A549 (cell line): Measurements from ENCODE around the gene ADGRF5. TPM values are rescaled to one million over a fixed set of nuclear protein-coding genes. Genes with fewer than 3 reads are reported as not detected.

Source experiments
- ATAC-seq, 2 experiments: fragments of 200-7000 bp in 1 of 2; fragments of >200 bp in 1 of 2; cut with Nextera tagmentation in 1 of 2; cut with Tn5 transposase in 1 of 2; 3 replicates each; pipeline versions ENCODE4 v1.8.0 to v1.9.1; 2018 to 2020; ENCODE audit warnings: mild to moderate bottlenecking in 1 of 2, moderate library complexity in 1 of 2
- CTCF ChIA-PET: fragments of 300-600 bp; sonication (Branson Sonifier 250); formaldehyde crosslinking; extraction: SDS; loops from one replicate; lab custom pipeline; 2021; ENCODE audit warnings: antibody characterized with exemption, inconsistent platforms; lab: Yijun Ruan, JAX
- POLR2A ChIA-PET: fragments of 350-600 bp; formaldehyde crosslinking; extraction: SDS; loops from one replicate; lab custom pipeline; 2021; ENCODE audit warnings: antibody characterized with exemption, inconsistent platforms; lab: Yijun Ruan, JAX
- DNase-seq, 2 experiments: peaks; one replicate each; pipeline versions ENCODE4 v3.0.0 to v3.0.0-alpha.2; 2011 to 2016; ENCODE audit warnings: low read depth in 1 of 2, low spot score in 1 of 2
- FAIRE-seq: peaks from 2 replicates; lab custom pipeline; 2011; peaks lifted over from hg19 to GRCh38; lab: Jason Lieb, UNC
- H3K27ac ChIP-seq, 2 experiments: fragments of >200 bp; sonication (Bioruptor Twin); formaldehyde crosslinking; 3 replicates each; pipeline ENCODE4 v1.5.1; 2016 to 2017
- H3K4me1 ChIP-seq: fragments of >200 bp; sonication (Bioruptor Twin); formaldehyde crosslinking; 3 replicates; pipeline ENCODE4 v1.6.1; 2016
- H3K4me2 ChIP-seq: fragments of >200 bp; sonication (Bioruptor Twin); formaldehyde crosslinking; 3 replicates; pipeline ENCODE4 v1.6.1; 2016
- H3K4me3 ChIP-seq: fragments of >200 bp; sonication (Bioruptor Twin); formaldehyde crosslinking; 3 replicates; pipeline ENCODE4 v1.5.1; 2016
- H3K9me3 ChIP-seq: fragments of >200 bp; sonication (Bioruptor Twin); formaldehyde crosslinking; 3 replicates; pipeline ENCODE4 v1.6.1; 2016
- CBX8 ChIP-seq: fragments of 200-600 bp; sonication (generic); IDR thresholded peaks from 2 replicates; pipeline ENCODE4 v1.6.1; 2016
- CEBPB ChIP-seq, 2 experiments: fragments of >200 bp in 1 of 2; sonication (Bioruptor Twin) in 1 of 2; formaldehyde crosslinking in 1 of 2; IDR thresholded peaks; 2 replicates each; pipeline ENCODE4 v1.6.1; 2012 to 2016
- CHD4 ChIP-seq: fragments of 200-600 bp; sonication (generic); IDR thresholded peaks from 2 replicates; pipeline ENCODE4 v1.6.1; 2016; ENCODE audit warnings: antibody characterized with exemption, mild to moderate bottlenecking, borderline replicate concordance
- ESRRA ChIP-seq: fragments of 150-350 bp; IDR thresholded peaks from 2 replicates; pipeline ENCODE4 v1.6.1; 2014; ENCODE audit warnings: mild to moderate bottlenecking, low read length, borderline replicate concordance
- FOSB ChIP-seq: fragments of 250-450 bp; sonication (Bioruptor Pico); IDR thresholded peaks from 2 replicates; pipeline ENCODE4 v1.5.0; 2020; ENCODE audit warnings: mild to moderate bottlenecking, moderate library complexity
- HDAC2 ChIP-seq: fragments of 200-600 bp; sonication (generic); IDR thresholded peaks from 2 replicates; pipeline ENCODE4 v1.6.1; 2016
- HOXB13 ChIP-seq: fragments of 250-450 bp; sonication (Bioruptor Pico); IDR thresholded peaks from 2 replicates; pipeline ENCODE4 v1.5.0; 2020; ENCODE audit warnings: low read depth, mild to moderate bottlenecking, moderate library complexity
- NFE2L2 ChIP-seq: fragments of 150-350 bp; conservative IDR thresholded peaks from 2 replicates; pipeline ENCODE4 v1.6.1; 2014; ENCODE audit warnings: low read length
- NR3C1 ChIP-seq: fragments of >200 bp; sonication (Bioruptor Twin); formaldehyde crosslinking; IDR thresholded peaks from 3 replicates; pipeline ENCODE4 v1.6.1; 2017
- PHF8 ChIP-seq: fragments of 200-600 bp; sonication (generic); IDR thresholded peaks from 2 replicates; pipeline ENCODE4 v1.6.1; 2016; ENCODE audit warnings: low read depth, mild to moderate bottlenecking, antibody characterized with exemption, moderate library complexity, borderline replicate concordance
- RAD21 ChIP-seq, 2 experiments: fragments of >200 bp in 1 of 2; sonication (Bioruptor Twin) in 1 of 2; formaldehyde crosslinking in 1 of 2; IDR thresholded peaks in 1 of 2; conservative IDR thresholded peaks in 1 of 2; 2 replicates in 1 of 2; 3 replicates in 1 of 2; pipeline ENCODE4 v1.6.1; 2012 to 2018; ENCODE audit warnings: inconsistent platforms in 1 of 2
- RARB ChIP-seq: fragments of 250-450 bp; sonication (Bioruptor Pico); IDR thresholded peaks from 2 replicates; pipeline ENCODE4 v1.8.0; 2021; ENCODE audit warnings: mild to moderate bottlenecking, moderate library complexity
- SMC3 ChIP-seq: fragments of >200 bp; sonication (Bioruptor Twin); formaldehyde crosslinking; IDR thresholded peaks from 3 replicates; pipeline ENCODE4 v1.6.1; 2018; ENCODE audit warnings: inconsistent platforms
- ZNF302 ChIP-seq: fragments of 250-450 bp; sonication (Bioruptor Pico); IDR thresholded peaks from 2 replicates; pipeline ENCODE4 v1.9.0; 2021; ENCODE audit warnings: inconsistent platforms, mild to moderate bottlenecking, moderate library complexity
- ZSCAN20 ChIP-seq: fragments of 250-450 bp; sonication (Bioruptor Pico); IDR thresholded peaks from 2 replicates; pipeline ENCODE4 v1.8.0; 2022; ENCODE audit warnings: mild to moderate bottlenecking, moderate library complexity
- WGBS: methylation state at CpG from one replicate; pipeline ENCODE4 v1.1.6; 2017; ENCODE audit errors: missing lambda C conversion rate; 5-methylcytosine and 5-hydroxymethylcytosine counted together
- polyA plus RNA-seq, 4 experiments: library from polyadenylated mRNA; depleted of rRNA in 3 of 4; stranded (reverse); fragments of >200 nt; fragmentation: RNase III in 1 of 4; extraction: RNeasy Plus Mini Kit Qiagen cat#74134 plus additional on column Dnase treatment in 1 of 4; gene quantifications; 2 replicates in 3 of 4; 3 replicates in 1 of 4; pipeline ENCODE4 v1.2.3, GENCODE V29; 2011 to 2017
- TF ChIP-seq, protein P1 (sequence below): fragments of 450-650 bp; IDR thresholded peaks from 2 replicates; pipeline ENCODE4 v1.6.1; 2014; ENCODE audit warnings: antibody characterized with exemption
- TF ChIP-seq, protein P2 (sequence below): fragments of 150-350 bp; IDR thresholded peaks from 2 replicates; pipeline ENCODE4 v1.6.1; 2014; ENCODE audit warnings: low read depth, mild to moderate bottlenecking, low read length
- TF ChIP-seq, protein P3 (sequence below): fragments of 200-600 bp; sonication (generic); IDR thresholded peaks from 2 replicates; pipeline ENCODE4 v1.6.1; 2016; ENCODE audit warnings: antibody characterized with exemption, mild to moderate bottlenecking, moderate library complexity
- TF ChIP-seq, protein P4 (sequence below): fragments of >200 bp; sonication (Bioruptor Twin); formaldehyde crosslinking; IDR thresholded peaks from 3 replicates; pipeline ENCODE4 v1.6.1; 2016

Gene ADGRF5
- polyA plus RNA-seq, 2 of the 4 experiments (the other 2 are of a cell fraction) = not detected

DNA sequence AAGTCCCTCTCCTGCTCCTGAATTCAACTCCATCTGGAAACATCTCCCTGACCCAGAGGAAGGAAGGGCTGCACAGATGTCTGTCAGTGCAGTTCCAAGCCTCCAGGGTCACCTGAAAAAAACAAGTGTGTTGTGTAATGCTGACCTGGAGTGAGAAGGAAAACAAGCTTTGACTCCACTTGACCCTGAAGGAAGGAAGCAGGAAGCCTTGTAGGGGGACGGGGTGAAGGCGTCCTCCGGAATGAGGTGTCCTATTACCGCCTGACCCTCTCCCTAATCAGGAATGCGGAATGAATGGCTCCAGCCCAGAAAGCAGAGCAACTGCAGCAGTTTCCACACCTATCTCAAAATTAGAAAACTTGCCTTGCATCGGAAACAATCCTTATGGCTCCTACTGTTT lies 13.9 kb upstream of the ADGRF5 start:
- ATAC-seq (no peak), DNase-seq (no peak), FAIRE-seq (no peak)
- H3K27ac ChIP-seq = no peak overlapping the region
- H3K4me1 ChIP-seq = peaks cover 12% of the 10 kb centered on the region; the same call in 2 of the 3 replicates
- no peak overlapping the region for H3K4me2 ChIP-seq
- no peaks in the 10 kb centered on the region for H3K9me3 ChIP-seq
- 77% methylated on average over 6 of the region's 6 CpGs for WGBS
- ChIA-PET CTCF (interaction anchor here (1.0 kb wide), 1 partner anchor 10 kb away, joined by 3 read pairs; no protein-coding TSS in a partner anchor), POLR2A (no interaction called here)
- no peak for TF ChIP-seq NR3C1
- TF ChIP-seq ZSCAN20 (CRISPR knock-in tag) = no peak
- TF ChIP-seq, protein P1, sequence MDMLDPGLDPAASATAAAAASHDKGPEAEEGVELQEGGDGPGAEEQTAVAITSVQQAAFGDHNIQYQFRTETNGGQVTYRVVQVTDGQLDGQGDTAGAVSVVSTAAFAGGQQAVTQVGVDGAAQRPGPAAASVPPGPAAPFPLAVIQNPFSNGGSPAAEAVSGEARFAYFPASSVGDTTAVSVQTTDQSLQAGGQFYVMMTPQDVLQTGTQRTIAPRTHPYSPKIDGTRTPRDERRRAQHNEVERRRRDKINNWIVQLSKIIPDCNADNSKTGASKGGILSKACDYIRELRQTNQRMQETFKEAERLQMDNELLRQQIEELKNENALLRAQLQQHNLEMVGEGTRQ = no peak
- TF ChIP-seq HDAC2 = no peak
- no peak for TF ChIP-seq PHF8
- no peak for TF ChIP-seq SMC3
- TF ChIP-seq HOXB13 = no peak
- TF ChIP-seq ESRRA = no peak
- no peak for TF ChIP-seq FOSB (CRISPR knock-in tag)
- no peak for TF ChIP-seq CHD4
- TF ChIP-seq, protein P2, sequence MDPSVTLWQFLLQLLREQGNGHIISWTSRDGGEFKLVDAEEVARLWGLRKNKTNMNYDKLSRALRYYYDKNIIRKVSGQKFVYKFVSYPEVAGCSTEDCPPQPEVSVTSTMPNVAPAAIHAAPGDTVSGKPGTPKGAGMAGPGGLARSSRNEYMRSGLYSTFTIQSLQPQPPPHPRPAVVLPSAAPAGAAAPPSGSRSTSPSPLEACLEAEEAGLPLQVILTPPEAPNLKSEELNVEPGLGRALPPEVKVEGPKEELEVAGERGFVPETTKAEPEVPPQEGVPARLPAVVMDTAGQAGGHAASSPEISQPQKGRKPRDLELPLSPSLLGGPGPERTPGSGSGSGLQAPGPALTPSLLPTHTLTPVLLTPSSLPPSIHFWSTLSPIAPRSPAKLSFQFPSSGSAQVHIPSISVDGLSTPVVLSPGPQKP = no peak
- no peak for TF ChIP-seq CEBPB (IDR thresholded peaks at IDR 0.05)
- no peak for TF ChIP-seq RAD21 (conservative IDR thresholded peaks at IDR 0.05 in 1 of 2, IDR thresholded peaks at IDR 0.05 in 1 of 2)
- TF ChIP-seq, protein P3, sequence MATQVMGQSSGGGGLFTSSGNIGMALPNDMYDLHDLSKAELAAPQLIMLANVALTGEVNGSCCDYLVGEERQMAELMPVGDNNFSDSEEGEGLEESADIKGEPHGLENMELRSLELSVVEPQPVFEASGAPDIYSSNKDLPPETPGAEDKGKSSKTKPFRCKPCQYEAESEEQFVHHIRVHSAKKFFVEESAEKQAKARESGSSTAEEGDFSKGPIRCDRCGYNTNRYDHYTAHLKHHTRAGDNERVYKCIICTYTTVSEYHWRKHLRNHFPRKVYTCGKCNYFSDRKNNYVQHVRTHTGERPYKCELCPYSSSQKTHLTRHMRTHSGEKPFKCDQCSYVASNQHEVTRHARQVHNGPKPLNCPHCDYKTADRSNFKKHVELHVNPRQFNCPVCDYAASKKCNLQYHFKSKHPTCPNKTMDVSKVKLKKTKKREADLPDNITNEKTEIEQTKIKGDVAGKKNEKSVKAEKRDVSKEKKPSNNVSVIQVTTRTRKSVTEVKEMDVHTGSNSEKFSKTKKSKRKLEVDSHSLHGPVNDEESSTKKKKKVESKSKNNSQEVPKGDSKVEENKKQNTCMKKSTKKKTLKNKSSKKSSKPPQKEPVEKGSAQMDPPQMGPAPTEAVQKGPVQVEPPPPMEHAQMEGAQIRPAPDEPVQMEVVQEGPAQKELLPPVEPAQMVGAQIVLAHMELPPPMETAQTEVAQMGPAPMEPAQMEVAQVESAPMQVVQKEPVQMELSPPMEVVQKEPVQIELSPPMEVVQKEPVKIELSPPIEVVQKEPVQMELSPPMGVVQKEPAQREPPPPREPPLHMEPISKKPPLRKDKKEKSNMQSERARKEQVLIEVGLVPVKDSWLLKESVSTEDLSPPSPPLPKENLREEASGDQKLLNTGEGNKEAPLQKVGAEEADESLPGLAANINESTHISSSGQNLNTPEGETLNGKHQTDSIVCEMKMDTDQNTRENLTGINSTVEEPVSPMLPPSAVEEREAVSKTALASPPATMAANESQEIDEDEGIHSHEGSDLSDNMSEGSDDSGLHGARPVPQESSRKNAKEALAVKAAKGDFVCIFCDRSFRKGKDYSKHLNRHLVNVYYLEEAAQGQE = no peak
- no peak for TF ChIP-seq NFE2L2
- TF ChIP-seq CBX8 = no peak
- TF ChIP-seq, protein P4, sequence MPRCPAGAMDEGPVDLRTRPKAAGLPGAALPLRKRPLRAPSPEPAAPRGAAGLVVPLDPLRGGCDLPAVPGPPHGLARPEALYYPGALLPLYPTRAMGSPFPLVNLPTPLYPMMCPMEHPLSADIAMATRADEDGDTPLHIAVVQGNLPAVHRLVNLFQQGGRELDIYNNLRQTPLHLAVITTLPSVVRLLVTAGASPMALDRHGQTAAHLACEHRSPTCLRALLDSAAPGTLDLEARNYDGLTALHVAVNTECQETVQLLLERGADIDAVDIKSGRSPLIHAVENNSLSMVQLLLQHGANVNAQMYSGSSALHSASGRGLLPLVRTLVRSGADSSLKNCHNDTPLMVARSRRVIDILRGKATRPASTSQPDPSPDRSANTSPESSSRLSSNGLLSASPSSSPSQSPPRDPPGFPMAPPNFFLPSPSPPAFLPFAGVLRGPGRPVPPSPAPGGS = no peak
- no peak for TF ChIP-seq RARB
- no peak overlapping the region for H3K4me3 ChIP-seq

DNA sequence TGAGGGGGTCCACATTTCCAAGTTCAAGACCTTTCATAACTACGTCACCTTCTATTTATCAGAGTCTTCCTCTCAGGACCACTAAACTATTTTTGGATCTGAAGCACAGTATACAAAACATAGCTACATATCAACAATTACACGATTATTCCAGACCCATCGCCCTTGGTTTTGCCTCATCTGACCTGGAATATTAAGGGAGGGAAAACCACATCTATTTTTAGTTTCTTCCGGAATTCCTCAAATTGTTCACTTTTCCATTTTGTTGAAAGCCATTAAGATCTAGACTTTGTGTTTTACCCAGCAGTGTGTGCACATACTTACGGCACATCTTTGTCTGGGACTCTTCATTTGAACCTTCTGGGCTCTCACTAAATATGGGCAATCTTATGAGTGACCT lies 12.0 kb upstream of the ADGRF5 start:
- H3K4me2 ChIP-seq = no peak overlapping the region
- no peak overlapping the region for H3K4me3 ChIP-seq
- no peak overlapping the region for H3K27ac ChIP-seq
- no peak for TF ChIP-seq ZNF302 (CRISPR knock-in tag)
- peaks cover 12% of the 10 kb centered on the region; the same call in 2 of the 3 replicates for H3K4me1 ChIP-seq
- no peak for FAIRE-seq
- no peak for DNase-seq
- CTCF ChIA-PET = interaction anchor here (1.0 kb wide), 1 partner anchor 58 kb away, joined by 3 read pairs; no protein-coding TSS in a partner anchor
- no peaks in the 10 kb centered on the region for H3K9me3 ChIP-seq
- POLR2A ChIA-PET = no interaction called here
- 92% methylated on average over 5 of the region's 5 CpGs for WGBS
- ATAC-seq = no peak
